Glomerular endothelial cell (primary cell): ENCODE measurements around the gene CFAP299. TPM values are rescaled to one million over a fixed set of nuclear protein-coding genes. Genes with fewer than 3 reads are reported as not detected.

Source experiments
- DNase-seq: peaks from one replicate; pipeline ENCODE4 v3.0.0-alpha.2; 2011; ENCODE audit warnings: low read depth, low spot score; ENCODE audit errors: extremely low read depth
- total RNA-seq: library from RNA; depleted of rRNA; stranded (reverse); fragments of >200 nt; gene quantifications from 2 replicates; pipeline ENCODE4 v1.2.3, GENCODE V29; 2015

Gene CFAP299
- total RNA-seq, 1 donor from 2014 or later: not detected

DNA sequence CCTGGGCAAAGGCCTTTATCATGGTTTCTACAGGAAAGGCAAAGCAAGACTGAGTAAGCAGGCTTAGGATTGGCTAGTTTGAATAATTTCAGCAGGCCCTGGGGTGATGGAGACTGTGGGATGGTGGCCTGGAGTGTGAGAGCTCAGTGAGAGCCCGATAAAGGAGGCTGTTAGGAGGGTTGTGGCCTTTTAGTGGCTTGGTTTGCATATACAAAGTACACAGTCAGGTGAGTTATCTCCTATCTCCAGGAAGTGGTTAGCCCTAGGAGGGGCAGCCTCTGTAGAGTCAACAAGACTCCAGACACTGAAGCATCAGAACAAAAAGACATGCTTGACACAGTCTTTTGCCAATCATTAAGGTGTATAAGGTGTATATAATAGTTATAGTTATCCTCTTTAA, 157.2 kb downstream of the CFAP299 start:
- DNase-seq: no peak

GRCh38 chr4:80495865-80496264, 160.3 kb downstream of the CFAP299 start:
- no peak for DNase-seq

DNA sequence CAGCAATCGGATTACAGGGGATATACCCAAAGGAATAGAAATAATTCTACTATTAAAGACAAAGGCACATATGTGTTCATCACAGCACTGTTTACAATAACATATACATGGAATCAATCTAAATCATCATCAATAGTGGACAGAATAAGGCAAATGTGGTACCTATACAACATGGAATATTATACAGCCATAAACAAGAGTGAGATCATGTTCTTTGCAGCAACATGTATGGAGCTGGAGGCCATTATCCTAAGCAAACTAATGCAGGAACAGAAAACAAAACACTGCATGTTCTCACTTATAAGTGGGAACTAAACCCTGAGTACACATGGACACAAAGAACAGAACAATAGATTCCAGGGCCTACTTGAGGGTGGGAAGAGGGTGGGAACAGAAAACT, 163.2 kb downstream of the CFAP299 start:
- DNase-seq: no peak

GRCh38 chr4:80500613-80501012, 165.1 kb downstream of the CFAP299 start:
- DNase-seq: no peak

DNA sequence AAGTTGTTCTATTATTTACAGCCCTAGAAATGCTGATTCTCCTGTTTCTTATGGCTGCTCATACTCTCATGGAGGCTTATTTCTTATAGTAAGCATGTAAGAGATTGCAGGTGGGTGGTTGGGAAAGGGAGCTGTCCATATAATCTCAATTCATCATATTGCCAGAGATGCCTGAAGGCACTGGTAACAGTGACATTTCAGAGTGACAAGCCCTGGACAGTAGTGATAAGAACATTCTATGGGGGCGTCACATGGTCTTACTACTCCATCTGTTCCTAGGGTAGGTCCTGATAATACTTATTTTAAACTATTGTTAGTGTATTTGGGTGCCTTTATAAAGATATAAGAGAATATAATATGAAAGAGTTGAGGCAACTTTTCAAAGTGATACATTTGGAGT, 171.5 kb downstream of the CFAP299 start:
- no peak for DNase-seq

DNA sequence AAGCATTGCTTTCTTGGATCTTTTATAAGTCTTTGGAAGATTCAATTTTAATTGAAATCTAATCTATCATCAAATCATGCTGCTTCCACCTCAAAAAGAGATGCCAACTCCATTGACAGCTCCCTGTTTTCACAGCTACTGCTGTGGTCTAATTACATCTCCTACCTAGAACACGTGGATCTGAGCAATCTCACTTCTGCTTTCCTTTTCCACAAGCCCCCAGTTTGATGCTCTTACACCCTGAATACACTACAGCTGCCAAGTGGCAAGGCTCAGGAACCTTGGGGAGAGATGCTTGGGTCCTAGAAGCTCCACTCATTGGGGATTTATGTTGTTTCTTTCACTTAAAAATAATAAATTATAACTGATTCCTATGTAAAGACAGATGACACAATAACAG, 172.0 kb downstream of the CFAP299 start:
- DNase-seq: no peak

GRCh38 chr4:80515496-80515895, 180.0 kb downstream of the CFAP299 start:
- DNase-seq: no peak

GRCh38 chr4:80521438-80521837, 185.9 kb downstream of the CFAP299 start:
- no peak for DNase-seq

- DNase-seq: no peak
These were observed 191.2 kb downstream of the CFAP299 start for GRCh38 chr4:80526697-80527096.

GRCh38 chr4:80529026-80529425, 193.5 kb downstream of the CFAP299 start:
- no peak for DNase-seq

- DNase-seq: no peak
These were observed 197.3 kb downstream of the CFAP299 start for GRCh38 chr4:80532674-80533333.

- DNase-seq: no peak
These were observed 200.0 kb downstream of the CFAP299 start for GRCh38 chr4:80535551-80535950.

DNA sequence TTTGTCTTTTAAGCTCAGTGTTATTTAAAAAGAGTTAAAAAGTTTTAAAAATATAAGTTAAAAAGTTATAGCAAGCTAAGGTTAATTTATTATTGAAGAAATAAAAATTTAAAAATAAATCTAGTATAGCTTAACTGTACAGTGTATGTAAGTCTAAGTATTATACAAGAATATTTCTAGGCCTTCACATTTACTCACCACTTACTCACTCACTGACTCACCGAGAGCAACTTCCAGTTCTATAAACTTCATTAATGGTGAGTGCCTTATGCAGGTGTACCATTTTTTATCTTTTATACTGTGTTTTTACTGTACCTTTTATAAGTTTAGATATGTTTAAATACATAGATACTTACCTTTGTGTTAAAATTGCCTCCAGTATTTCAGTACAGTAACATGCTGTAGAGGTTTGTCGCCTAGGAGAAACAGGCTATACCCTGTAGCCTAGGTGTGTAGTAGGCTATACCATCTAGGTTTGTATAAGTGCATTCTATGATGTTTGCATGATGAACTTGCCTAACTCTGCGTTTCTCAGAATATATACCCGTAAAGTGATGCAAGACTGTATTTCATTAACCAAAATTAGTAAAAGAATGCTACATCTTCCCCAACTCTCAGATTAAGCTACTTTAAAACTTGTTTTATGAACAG, 202.9 kb downstream of the CFAP299 start:
- no peak for DNase-seq

- no peak for DNase-seq
These were observed 203.7 kb downstream of the CFAP299 start for GRCh38 chr4:80539190-80539589.

DNA sequence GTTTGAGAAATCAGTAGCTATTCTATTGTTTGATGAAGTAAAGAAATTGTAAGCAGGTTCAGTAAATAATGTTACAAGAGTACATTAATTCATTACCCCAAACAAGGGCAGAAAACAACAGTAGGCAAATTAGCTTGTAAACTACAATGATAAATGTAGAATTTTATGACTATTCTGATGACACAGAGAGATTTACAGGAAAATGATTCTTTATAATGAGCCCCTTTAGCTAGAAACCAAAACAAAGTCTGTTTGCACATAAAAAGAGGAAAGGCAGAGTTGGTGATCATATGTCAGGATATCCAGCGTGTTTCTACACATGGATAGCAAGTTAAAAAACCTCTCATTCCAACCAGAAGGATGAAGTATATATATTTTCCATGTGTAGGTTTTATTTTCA, 204.8 kb downstream of the CFAP299 start:
- no peak for DNase-seq

DNA sequence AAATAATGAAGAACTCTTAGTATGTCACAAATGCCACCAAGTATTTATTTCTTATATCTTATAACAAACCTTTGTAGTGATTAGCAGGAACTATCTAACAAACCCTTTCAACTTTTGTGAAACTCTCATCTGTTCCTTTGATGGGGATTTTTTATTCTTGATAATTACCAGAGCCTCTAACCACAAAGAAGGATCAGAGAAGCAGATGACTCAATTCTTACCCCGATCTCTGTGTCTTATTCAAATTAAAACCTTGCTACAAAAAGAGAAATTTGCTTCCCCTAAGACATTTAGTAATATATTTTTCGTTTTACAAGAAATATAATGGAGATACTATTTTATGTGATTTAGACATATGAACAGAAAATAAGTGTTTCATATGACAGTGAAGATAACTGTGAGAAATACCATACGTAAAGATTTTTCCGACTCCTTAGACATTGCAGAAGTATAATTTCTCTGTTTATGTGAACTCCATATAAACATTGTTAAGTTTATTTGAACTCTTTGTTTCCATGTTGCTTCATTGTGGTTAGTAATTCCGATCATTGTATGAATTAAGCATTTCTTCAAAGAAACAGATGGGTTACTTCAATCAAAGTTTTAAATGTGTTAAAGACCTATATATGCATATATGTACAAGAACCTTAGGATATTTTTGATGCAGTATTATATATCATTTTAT, 205.4 kb downstream of the CFAP299 start:
- no peak for DNase-seq

DNA sequence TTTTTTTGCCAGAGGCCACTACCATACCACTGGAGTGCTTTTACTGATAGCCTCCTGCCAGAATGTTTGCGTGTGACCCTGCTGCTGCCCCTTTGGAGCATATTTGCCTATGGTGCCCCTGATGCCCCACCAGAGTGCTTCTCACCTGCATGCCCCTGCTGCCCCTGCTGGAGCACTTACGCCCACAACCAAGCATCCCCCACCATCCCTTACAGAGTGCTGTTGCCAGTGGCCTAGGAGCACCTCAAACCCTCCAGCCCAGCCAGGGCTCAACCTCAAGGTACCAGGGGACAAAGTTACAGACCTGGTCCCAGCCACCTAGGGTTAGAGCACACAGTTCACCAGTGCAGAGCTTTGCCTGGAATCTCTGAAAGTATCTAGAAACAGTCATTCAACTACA, 207.2 kb downstream of the CFAP299 start:
- no peak for DNase-seq

DNA sequence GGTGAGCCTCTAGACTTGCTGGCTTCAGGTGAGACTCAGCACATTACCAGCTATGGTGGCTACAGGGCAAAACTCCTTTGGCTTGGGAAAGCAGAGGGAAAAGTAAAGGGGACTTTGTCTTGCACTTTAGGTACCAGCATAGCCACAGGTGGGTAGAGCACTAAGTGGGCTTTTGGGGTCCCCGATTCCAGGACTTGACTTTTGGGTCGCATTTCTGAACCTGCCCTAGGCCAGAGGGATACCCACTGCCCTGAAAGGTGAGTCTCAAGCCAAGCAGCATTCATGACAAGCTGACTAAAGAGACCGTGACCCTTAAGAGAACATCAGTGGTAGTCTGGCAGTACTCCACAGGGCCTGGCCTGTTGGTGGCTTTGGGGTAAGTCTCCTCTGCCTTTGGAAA, 224.8 kb downstream of the CFAP299 start:
- DNase-seq: no peak

GRCh38 chr4:80566203-80566872, 230.8 kb downstream of the CFAP299 start:
- DNase-seq: no peak

DNA sequence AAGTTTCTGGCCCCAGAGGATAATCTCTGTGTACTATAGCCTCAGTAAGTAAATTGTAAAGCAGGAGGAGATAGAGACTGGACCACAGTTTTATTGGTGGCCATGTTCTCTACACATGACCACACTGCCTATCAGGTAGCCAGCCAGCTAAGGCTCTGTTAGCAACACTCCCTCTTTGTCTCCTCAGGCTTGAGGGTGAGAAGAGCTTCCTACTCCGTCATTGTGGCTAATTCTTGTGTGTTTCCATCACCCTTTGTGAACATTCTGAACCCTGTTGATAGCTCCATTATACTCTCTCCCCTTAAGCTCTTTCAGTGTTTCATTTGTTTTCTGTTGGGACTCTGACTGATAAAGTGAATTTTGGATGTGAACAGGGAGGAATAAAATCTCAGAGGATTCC, 233.4 kb downstream of the CFAP299 start:
- DNase-seq: no peak

- DNase-seq: no peak
These were observed 241.3 kb downstream of the CFAP299 start for GRCh38 chr4:80576796-80577195.

DNA sequence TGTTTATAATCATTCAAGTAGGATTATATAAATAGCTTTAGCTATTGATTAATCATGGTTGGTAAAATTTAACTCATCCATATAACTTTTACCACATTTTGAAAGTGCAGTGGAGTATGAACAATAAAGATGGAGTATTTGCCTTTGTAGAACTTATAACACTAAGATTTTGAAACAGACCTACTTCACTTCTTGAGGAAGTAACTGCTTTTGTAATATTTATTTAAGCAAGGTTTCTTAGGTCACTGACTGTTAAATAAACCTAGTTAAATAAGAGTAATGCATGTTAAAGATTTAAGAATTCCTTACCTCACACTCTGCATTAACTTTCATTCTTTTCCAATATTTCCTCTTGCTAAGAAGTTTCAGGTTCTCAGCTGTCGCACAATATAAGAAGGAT, 242.5 kb downstream of the CFAP299 start:
- no peak for DNase-seq
